ENCODE data around the gene TACC2.
"Not testable (repeated sequence)": the region's sequence is repeated elsewhere in the genome, so short reads cannot be mapped to it uniquely, and the experiment has no call there.

TACC2 gene

GRCh38 chr10:122007415-122007814, 18.5 kb downstream of the TACC2 start:
- peaks cover 0 to 12% (median 5%) of the 10 kb centered on the region in 5 donors for H3K4me1 ChIP-seq (ENCODE audit: control insufficient read depth in 5 of 5, insufficient read depth in 5 of 5, low read length in 5 of 5)
- H3K27me3 ChIP-seq (ENCODE audit: control insufficient read depth in 5 of 5, insufficient read depth in 4 of 5, low read length in 5 of 5), result no peaks in the 10 kb centered on the region
- H3K36me3 ChIP-seq (ENCODE audit: control insufficient read depth in 5 of 5, insufficient read depth in 5 of 5, low read length in 5 of 5), result peaks cover 0 to 2% (median 0%) of the 10 kb centered on the region in 5 donors
- H3K9ac ChIP-seq (ENCODE audit: low read length in 5 of 5), result no peak overlapping the region
- H3K27ac ChIP-seq (ENCODE audit: low read depth, low read length), result no peak overlapping the region
- no peak overlapping the region for H3K4me3 ChIP-seq (ENCODE audit: low read depth in 1 of 5, low read length in 5 of 5)
- H3K9me3 ChIP-seq (ENCODE audit: control insufficient read depth in 5 of 5, low read length in 5 of 5), result peaks cover 0 to 3% (median under 1%) of the 10 kb centered on the region in 5 donors

DNA sequence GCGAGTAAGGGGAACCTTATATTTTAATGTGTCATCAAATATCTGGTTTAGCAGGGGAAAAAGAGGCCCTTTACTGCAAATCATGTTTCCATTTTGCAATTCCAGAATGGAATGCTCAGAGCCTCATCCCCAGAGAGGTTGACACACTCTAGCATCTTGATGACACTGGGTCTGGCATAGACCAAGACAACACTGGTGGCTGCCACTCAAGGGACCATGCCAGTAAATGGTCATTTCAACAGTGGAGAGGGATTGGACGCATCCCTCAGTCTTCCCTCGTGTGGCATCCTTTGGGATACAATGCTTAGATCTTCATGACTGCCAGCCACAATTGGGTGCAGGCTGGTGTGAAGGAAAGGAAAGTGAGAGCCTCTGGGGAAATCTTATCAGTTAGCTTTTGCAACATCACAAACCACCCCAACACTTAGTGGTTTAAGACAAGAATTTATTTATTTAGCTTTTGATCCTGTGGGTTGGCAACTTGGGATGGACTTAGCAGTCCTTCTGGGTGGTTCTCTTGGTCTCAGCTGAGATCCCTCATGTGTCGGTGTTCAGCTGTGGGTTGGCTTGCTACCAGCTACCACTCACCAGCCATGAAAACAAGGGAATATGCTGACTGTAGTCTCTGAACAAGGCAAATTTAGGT, 21.6 kb downstream of the TACC2 start:
- H3K27me3 ChIP-seq (ENCODE audit: control insufficient read depth in 5 of 5, insufficient read depth in 4 of 5, low read length in 5 of 5), result no peaks in the 10 kb centered on the region
- H3K9me3 ChIP-seq (ENCODE audit: control insufficient read depth in 5 of 5, low read length in 5 of 5), result no peaks in the 10 kb centered on the region
- peak overlapping the region; percentile 84 for H3K27ac ChIP-seq (ENCODE audit: low read depth, low read length)
- no peak overlapping the region for H3K9ac ChIP-seq (ENCODE audit: low read length in 5 of 5)
- no peak overlapping the region for H3K4me3 ChIP-seq (ENCODE audit: low read depth in 1 of 5, low read length in 5 of 5)
- H3K36me3 ChIP-seq (ENCODE audit: control insufficient read depth in 5 of 5, insufficient read depth in 5 of 5, low read length in 5 of 5), result no peaks in the 10 kb centered on the region
- H3K4me1 ChIP-seq (ENCODE audit: control insufficient read depth in 5 of 5, insufficient read depth in 5 of 5, low read length in 5 of 5), result peaks cover 0 to 12% (median 5%) of the 10 kb centered on the region in 5 donors

- H3K4me3 ChIP-seq (ENCODE audit: low read depth in 1 of 5, low read length in 5 of 5), result no peak overlapping the region
- H3K36me3 ChIP-seq (ENCODE audit: control insufficient read depth in 5 of 5, insufficient read depth in 5 of 5, low read length in 5 of 5), result no peaks in the 10 kb centered on the region
- no peak overlapping the region for H3K27ac ChIP-seq (ENCODE audit: low read depth, low read length)
- peaks cover 0 to 12% (median 5%) of the 10 kb centered on the region in 5 donors for H3K4me1 ChIP-seq (ENCODE audit: control insufficient read depth in 5 of 5, insufficient read depth in 5 of 5, low read length in 5 of 5)
- H3K27me3 ChIP-seq (ENCODE audit: control insufficient read depth in 5 of 5, insufficient read depth in 4 of 5, low read length in 5 of 5), result no peaks in the 10 kb centered on the region
- H3K9me3 ChIP-seq (ENCODE audit: control insufficient read depth in 5 of 5, low read length in 5 of 5), result no peaks in the 10 kb centered on the region
- no peak overlapping the region for H3K9ac ChIP-seq (ENCODE audit: low read length in 5 of 5)
Measured at GRCh38 chr10:122012731-122013130, 23.8 kb downstream of the TACC2 start.

DNA sequence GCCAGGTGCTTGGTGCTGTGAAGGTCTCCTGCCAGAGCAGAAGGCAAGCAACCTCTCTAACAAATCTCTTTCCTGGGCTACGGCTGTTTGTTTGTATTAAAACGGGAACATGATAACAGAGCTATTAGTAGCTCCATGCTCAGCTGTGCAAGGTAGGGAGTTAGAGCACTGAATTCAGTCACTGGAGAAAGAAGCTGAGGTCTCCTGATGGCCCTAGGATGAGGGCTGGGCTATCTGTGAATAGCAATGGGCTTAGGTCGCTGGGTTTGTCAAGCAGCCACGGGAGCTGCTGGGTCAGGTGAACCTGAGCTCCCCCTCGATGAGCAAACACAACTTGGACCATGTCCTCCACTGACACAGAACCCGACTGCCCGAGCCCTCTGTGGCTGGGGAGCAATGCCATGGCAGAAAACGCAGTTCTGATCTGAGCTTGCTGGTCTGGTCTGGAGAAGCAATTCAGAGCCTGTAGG, 24.4 kb downstream of the TACC2 start:
- Histone ChIP-seq H3K27me3 (ENCODE audit: control insufficient read depth in 5 of 5, insufficient read depth in 4 of 5, low read length in 5 of 5) (no peaks in the 10 kb centered on the region), H3K36me3 (ENCODE audit: control insufficient read depth in 5 of 5, insufficient read depth in 5 of 5, low read length in 5 of 5) (no peaks in the 10 kb centered on the region), H3K4me3 (ENCODE audit: low read depth in 1 of 5, low read length in 5 of 5) (no peak overlapping the region), H3K9ac (ENCODE audit: low read length in 5 of 5) (no peak overlapping the region), H3K9me3 (ENCODE audit: control insufficient read depth in 5 of 5, low read length in 5 of 5) (no peaks in the 10 kb centered on the region), H3K4me1 (ENCODE audit: control insufficient read depth in 5 of 5, insufficient read depth in 5 of 5, low read length in 5 of 5) (peaks cover 0 to 12% (median 5%) of the 10 kb centered on the region in 5 donors), H3K27ac (ENCODE audit: low read depth, low read length) (no peak overlapping the region)

GRCh38 chr10:122014652-122015248, 25.8 kb downstream of the TACC2 start:
- Histone ChIP-seq H3K9ac (ENCODE audit: low read length in 5 of 5) (no peak overlapping the region), H3K36me3 (ENCODE audit: control insufficient read depth in 5 of 5, insufficient read depth in 5 of 5, low read length in 5 of 5) (no peaks in the 10 kb centered on the region), H3K27ac (ENCODE audit: low read depth, low read length) (no peak overlapping the region), H3K4me3 (ENCODE audit: low read depth in 1 of 5, low read length in 5 of 5) (no peak overlapping the region), H3K4me1 (ENCODE audit: control insufficient read depth in 5 of 5, insufficient read depth in 5 of 5, low read length in 5 of 5) (peaks cover 0 to 12% (median 5%) of the 10 kb centered on the region in 5 donors), H3K9me3 (ENCODE audit: control insufficient read depth in 5 of 5, low read length in 5 of 5) (no peaks in the 10 kb centered on the region), H3K27me3 (ENCODE audit: control insufficient read depth in 5 of 5, insufficient read depth in 4 of 5, low read length in 5 of 5) (no peaks in the 10 kb centered on the region)

- H3K27me3 ChIP-seq (ENCODE audit: control insufficient read depth in 5 of 5, insufficient read depth in 4 of 5, low read length in 5 of 5); H3K4me1 ChIP-seq (ENCODE audit: control insufficient read depth in 5 of 5, insufficient read depth in 5 of 5, low read length in 5 of 5); H3K4me3 ChIP-seq (ENCODE audit: low read depth in 1 of 5, low read length in 5 of 5); H3K9me3 ChIP-seq (ENCODE audit: control insufficient read depth in 5 of 5, low read length in 5 of 5); H3K27ac ChIP-seq (ENCODE audit: low read depth, low read length); H3K36me3 ChIP-seq (ENCODE audit: control insufficient read depth in 5 of 5, insufficient read depth in 5 of 5, low read length in 5 of 5); H3K9ac ChIP-seq (ENCODE audit: low read length in 5 of 5): not testable (repeated sequence)
Measured at GRCh38 chr10:122017926-122018325, 29.0 kb downstream of the TACC2 start.

DNA sequence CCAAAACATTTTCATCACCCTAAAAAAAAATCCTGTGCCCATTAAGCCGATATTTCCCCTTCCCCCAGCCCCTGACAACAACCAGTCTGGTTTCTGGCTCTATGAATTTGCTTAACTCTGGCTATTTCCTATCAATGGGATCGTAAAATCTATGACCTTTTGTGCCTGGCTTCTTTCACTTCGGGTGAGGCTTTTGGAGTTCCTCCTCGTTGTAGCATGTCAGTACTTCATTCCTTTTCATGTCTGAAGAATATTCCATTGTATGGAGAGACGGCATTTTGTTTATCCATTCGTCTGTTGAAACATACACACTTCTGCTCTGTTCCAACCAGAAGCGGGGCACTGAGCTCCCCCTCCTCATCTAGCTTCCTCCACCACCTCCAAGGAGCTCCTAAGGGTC, 29.5 kb downstream of the TACC2 start:
- Histone ChIP-seq H3K4me1 (ENCODE audit: control insufficient read depth in 5 of 5, insufficient read depth in 5 of 5, low read length in 5 of 5) (peaks cover 0 to 5% (median 2%) of the 10 kb centered on the region in 5 donors), H3K36me3 (ENCODE audit: control insufficient read depth in 5 of 5, insufficient read depth in 5 of 5, low read length in 5 of 5) (no peaks in the 10 kb centered on the region), H3K27ac (ENCODE audit: low read depth, low read length) (no peak overlapping the region), H3K4me3 (ENCODE audit: low read depth in 1 of 5, low read length in 5 of 5) (no peak overlapping the region), H3K9ac (ENCODE audit: low read length in 5 of 5) (no peak overlapping the region), H3K27me3 (ENCODE audit: control insufficient read depth in 5 of 5, insufficient read depth in 4 of 5, low read length in 5 of 5) (no peaks in the 10 kb centered on the region), H3K9me3 (ENCODE audit: control insufficient read depth in 5 of 5, low read length in 5 of 5) (no peaks in the 10 kb centered on the region)

GRCh38 chr10:122018951-122019413, 30.0 kb downstream of the TACC2 start:
- H3K27me3 ChIP-seq (ENCODE audit: control insufficient read depth in 5 of 5, insufficient read depth in 4 of 5, low read length in 5 of 5), result no peaks in the 10 kb centered on the region
- H3K9ac ChIP-seq (ENCODE audit: low read length in 5 of 5), result no peak overlapping the region
- H3K27ac ChIP-seq (ENCODE audit: low read depth, low read length), result no peak overlapping the region
- no peaks in the 10 kb centered on the region for H3K9me3 ChIP-seq (ENCODE audit: control insufficient read depth in 5 of 5, low read length in 5 of 5)
- no peaks in the 10 kb centered on the region for H3K36me3 ChIP-seq (ENCODE audit: control insufficient read depth in 5 of 5, insufficient read depth in 5 of 5, low read length in 5 of 5)
- peaks cover 0 to 5% (median 2%) of the 10 kb centered on the region in 5 donors for H3K4me1 ChIP-seq (ENCODE audit: control insufficient read depth in 5 of 5, insufficient read depth in 5 of 5, low read length in 5 of 5)
- H3K4me3 ChIP-seq (ENCODE audit: low read depth in 1 of 5, low read length in 5 of 5), result no peak overlapping the region

DNA sequence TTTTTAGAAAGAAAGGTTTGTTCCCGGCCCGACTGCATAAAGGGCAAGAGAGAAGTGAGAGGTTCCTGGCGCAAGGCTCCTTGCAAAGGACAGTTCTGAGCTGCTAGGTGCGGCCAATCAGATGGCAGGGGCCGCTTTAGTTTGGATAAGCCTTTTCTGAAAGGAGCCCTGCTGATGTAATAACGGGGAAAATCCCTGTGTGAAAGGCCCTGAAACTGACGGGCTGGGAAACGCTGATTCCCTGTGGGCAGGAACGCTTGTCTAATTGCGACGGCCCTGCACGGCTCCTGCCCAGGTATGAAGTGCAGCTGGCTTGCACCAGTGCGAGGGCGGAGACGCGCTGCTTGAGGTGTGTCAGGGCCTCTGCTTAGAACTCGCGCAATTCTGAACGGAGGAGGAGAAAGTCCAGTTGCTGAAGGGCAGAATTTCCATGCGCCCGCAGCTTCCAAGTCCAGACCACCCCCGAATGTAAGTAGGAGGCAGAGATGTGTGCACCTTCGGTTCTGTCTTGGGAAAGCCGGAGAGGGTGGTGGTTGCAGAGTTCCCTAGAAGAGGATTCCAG, 30.5 kb downstream of the TACC2 start:
- no peak overlapping the region for H3K27ac ChIP-seq (ENCODE audit: low read depth, low read length)
- H3K36me3 ChIP-seq (ENCODE audit: control insufficient read depth in 5 of 5, insufficient read depth in 5 of 5, low read length in 5 of 5), result no peaks in the 10 kb centered on the region
- no peak overlapping the region for H3K4me3 ChIP-seq (ENCODE audit: low read depth in 1 of 5, low read length in 5 of 5)
- H3K4me1 ChIP-seq (ENCODE audit: control insufficient read depth in 5 of 5, insufficient read depth in 5 of 5, low read length in 5 of 5), result peaks cover 0 to 5% (median 2%) of the 10 kb centered on the region in 5 donors
- H3K27me3 ChIP-seq (ENCODE audit: control insufficient read depth in 5 of 5, insufficient read depth in 4 of 5, low read length in 5 of 5), result no peaks in the 10 kb centered on the region
- no peak overlapping the region for H3K9ac ChIP-seq (ENCODE audit: low read length in 5 of 5)
- no peaks in the 10 kb centered on the region for H3K9me3 ChIP-seq (ENCODE audit: control insufficient read depth in 5 of 5, low read length in 5 of 5)

DNA sequence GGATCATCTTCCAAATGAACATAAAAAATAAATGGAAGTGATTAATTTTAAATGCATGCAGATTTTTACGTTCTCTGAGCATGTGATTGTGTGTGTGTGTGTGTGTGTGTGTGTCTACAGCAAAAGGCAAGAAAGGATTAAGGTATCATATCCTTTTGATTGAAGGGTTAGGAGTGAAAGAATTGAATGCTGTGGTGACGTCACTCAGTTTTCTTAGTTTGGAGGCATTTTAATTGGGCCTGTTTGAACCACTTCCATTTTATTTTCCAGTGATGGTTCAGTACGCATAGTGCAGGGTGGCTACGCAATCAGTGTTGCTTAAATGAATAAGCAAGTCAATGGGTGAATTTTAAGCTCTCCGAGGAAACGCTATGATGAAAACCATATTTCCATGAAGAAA, 31.3 kb downstream of the TACC2 start:
- no peaks in the 10 kb centered on the region for H3K27me3 ChIP-seq (ENCODE audit: control insufficient read depth in 5 of 5, insufficient read depth in 4 of 5, low read length in 5 of 5)
- H3K4me3 ChIP-seq (ENCODE audit: low read depth in 1 of 5, low read length in 5 of 5), result no peak overlapping the region
- no peak overlapping the region for H3K27ac ChIP-seq (ENCODE audit: low read depth, low read length)
- peaks cover 0 to 2% (median 0%) of the 10 kb centered on the region in 5 donors for H3K36me3 ChIP-seq (ENCODE audit: control insufficient read depth in 5 of 5, insufficient read depth in 5 of 5, low read length in 5 of 5)
- no peak overlapping the region for H3K9ac ChIP-seq (ENCODE audit: low read length in 5 of 5)
- H3K4me1 ChIP-seq (ENCODE audit: control insufficient read depth in 5 of 5, insufficient read depth in 5 of 5, low read length in 5 of 5), result peaks cover 0 to 5% (median 2%) of the 10 kb centered on the region in 5 donors
- H3K9me3 ChIP-seq (ENCODE audit: control insufficient read depth in 5 of 5, low read length in 5 of 5), result no peaks in the 10 kb centered on the region

Measured in subcutaneous abdominal adipose tissue (tissue), 5 donors.